Naive thymus-derived CD4-positive, alpha-beta T cell (primary cell): ENCODE measurements around the gene CACNG1. TPM values are rescaled to one million over a fixed set of nuclear protein-coding genes. Genes with fewer than 3 reads are reported as not detected.

Experiments
- ATAC-seq: fragments of 150-1000 bp; cut with Tn5 transposase; 2 replicates; pipeline ENCODE4 v1.10.0; 2021; ENCODE audit warnings: mild to moderate bottlenecking, moderate library complexity
- CTCF ChIA-PET: fragments of 350-600 bp; sonication (Branson Sonifier 250); formaldehyde crosslinking; loops from one replicate; lab custom pipeline; 2021; ENCODE audit warnings: antibody characterized with exemption; lab: Charles Lee
- POLR2A ChIA-PET: fragments of 350-600 bp; sonication (Branson Sonifier 250); formaldehyde crosslinking; loops from one replicate; lab custom pipeline; 2021; ENCODE audit warnings: antibody characterized with exemption, inconsistent platforms; lab: Charles Lee
- DNase-seq, 9 donors: peaks; one replicate each; pipeline versions ENCODE4 v3.0.0 to v3.0.0-alpha.2; 2020 to 2022; ENCODE audit warnings: mixed read lengths in 1 of 9
- H3K27ac ChIP-seq: one replicate; pipeline ENCODE4 v1.7.0; 2013; ENCODE audit warnings: mild to moderate bottlenecking, low read depth, low read length, moderate library complexity
- H3K27me3 ChIP-seq, 2 donors: one replicate each; pipeline ENCODE4 v1.7.0; 2013; ENCODE audit warnings: low read length in 2 of 2, mild to moderate bottlenecking in 2 of 2, moderate library complexity in 2 of 2; ENCODE audit not compliant: control insufficient read depth in 2 of 2, insufficient read depth in 2 of 2
- H3K36me3 ChIP-seq, 3 experiments: 1 replicate in 2 of 3; 2 replicates in 1 of 3; pipeline ENCODE4 v1.7.0; 2013; ENCODE audit warnings: low read length in 3 of 3, mild to moderate bottlenecking in 3 of 3, moderate library complexity in 1 of 3; ENCODE audit not compliant: insufficient read depth in 3 of 3, control insufficient read depth in 2 of 3
- H3K4me1 ChIP-seq, 2 donors: one replicate each; pipeline ENCODE4 v1.7.0; 2013; ENCODE audit warnings: low read length in 2 of 2, mild to moderate bottlenecking in 2 of 2, moderate library complexity in 1 of 2; ENCODE audit not compliant: control insufficient read depth in 2 of 2, insufficient read depth in 2 of 2
- H3K4me3 ChIP-seq: 2 replicates; pipeline ENCODE4 v1.7.0; 2013; ENCODE audit warnings: mild to moderate bottlenecking, low read length
- H3K9me3 ChIP-seq, 3 experiments: 1 replicate in 2 of 3; 2 replicates in 1 of 3; pipeline ENCODE4 v1.7.0; 2013; ENCODE audit warnings: low read length in 3 of 3; ENCODE audit not compliant: control insufficient read depth in 2 of 3
- H3K27ac Mint-ChIP-seq, 9 donors: one replicate each; pipeline ENCODE4 v1.8.0; 2020 to 2022; ENCODE audit warnings: mixed read lengths in 9 of 9, mild to moderate bottlenecking in 8 of 9, moderate library complexity in 5 of 9, inconsistent platforms in 2 of 9
- H3K27me3 Mint-ChIP-seq, 5 donors: one replicate each; pipeline ENCODE4 v1.8.0; 2021 to 2022; ENCODE audit warnings: mixed read lengths in 5 of 5, mild to moderate bottlenecking in 1 of 5
- H3K36me3 Mint-ChIP-seq, 5 donors: one replicate each; pipeline ENCODE4 v1.8.0; 2020 to 2022; ENCODE audit warnings: mixed read lengths in 5 of 5, mild to moderate bottlenecking in 3 of 5, inconsistent platforms in 1 of 5
- H3K4me1 Mint-ChIP-seq, 7 donors: one replicate each; pipeline ENCODE4 v1.8.0; 2020 to 2022; ENCODE audit warnings: mixed read lengths in 7 of 7, mild to moderate bottlenecking in 3 of 7, inconsistent platforms in 1 of 7
- H3K4me3 Mint-ChIP-seq, 10 donors: one replicate each; pipeline ENCODE4 v1.8.0; 2020 to 2022; ENCODE audit warnings: mild to moderate bottlenecking in 10 of 10, mixed read lengths in 10 of 10, moderate library complexity in 6 of 10, inconsistent platforms in 2 of 10
- H3K9me3 Mint-ChIP-seq, 11 donors: one replicate each; pipeline ENCODE4 v1.8.0; 2020 to 2022; ENCODE audit warnings: mixed read lengths in 11 of 11, mild to moderate bottlenecking in 4 of 11, inconsistent platforms in 1 of 11, moderate library complexity in 1 of 11
- intact Hi-C, 2 donors: fragments of 100-400 bp; cut with micrococcal nuclease; formaldehyde crosslinking; loops; one replicate each; pipeline ENCODE4 v1.15.1; 2023
- polyA plus RNA-seq, 2 donors: library from polyadenylated mRNA; unstranded; fragments of 300-500 nt; fragmentation: Illumina TruSeq; gene quantifications; one replicate each; pipeline ENCODE4 v1.2.3, GENCODE V29; 2021
- total RNA-seq, 6 experiments: library from RNA in 5 of 6; stranded (reverse) in 5 of 6; gene quantifications; 1 replicate in 5 of 6; 2 replicates in 1 of 6; pipeline ENCODE4 v1.2.3 and lab custom pipeline; 2021 to 2026

Gene CACNG1
- total RNA-seq = not detected
- polyA plus RNA-seq = not detected
- total RNA-seq (lab: John Stamatoyannopoulos, UW) = not detected

- Mint-ChIP-seq H3K27ac (no peak within 1 kb of the TSS), H3K9me3 (peaks cover 6 to 26% (median 19%) of the 10 kb centered on the region in 11 donors), H3K4me1 (no peaks in the 10 kb centered on the region), H3K4me3 (no peak within 1 kb of the TSS), H3K27me3 (peaks cover 0 to 2% (median 0%) of the 10 kb centered on the region in 5 donors), H3K36me3 (peaks cover 0 to 11% (median 2%) of the 10 kb centered on the region in 5 donors)
- intact Hi-C loops = no loop called here
- ChIA-PET CTCF (no interaction called here), POLR2A (no interaction called here)
- Histone ChIP-seq H3K4me3 (no peak within 1 kb of the TSS), H3K36me3 (no peaks in the 10 kb centered on the region), H3K27ac (no peak within 1 kb of the TSS), H3K4me1 (no peaks in the 10 kb centered on the region), H3K27me3 (no peaks in the 10 kb centered on the region), H3K9me3 (peaks cover 4 to 13% (median 8%) of the 10 kb centered on the region in 3 experiments)
- no peak for DNase-seq
- ATAC-seq = no peak
Observed at GRCh38 chr17:67044016-67044772, at the start of gene CACNG1. TSS of gene CACNG1 (plus strand) at chr17:67044554. CDS start at chr17:67044661, 107 bp downstream.

- peaks cover 5 to 16% (median 8%) of the 10 kb centered on the region in 5 donors for H3K27me3 Mint-ChIP-seq
- no peak overlapping the region for H3K4me3 Mint-ChIP-seq
- Histone ChIP-seq H3K27ac (no peak overlapping the region), H3K4me3 (no peak overlapping the region), H3K4me1 (no peaks in the 10 kb centered on the region), H3K9me3 (no peaks in the 10 kb centered on the region), H3K27me3 (no peaks in the 10 kb centered on the region), H3K36me3 (no peaks in the 10 kb centered on the region)
- intact Hi-C loops = no loop called here
- ChIA-PET CTCF (interaction anchor here (0.5 kb wide), 1 partner anchor 823 kb away, joined by 3 read pairs; no protein-coding TSS in a partner anchor), POLR2A (no interaction called here)
- ATAC-seq (no peak), DNase-seq (no peak)
- no peaks in the 10 kb centered on the region for H3K4me1 Mint-ChIP-seq
- no peak overlapping the region for H3K27ac Mint-ChIP-seq
- H3K36me3 Mint-ChIP-seq = no peaks in the 10 kb centered on the region
- peaks cover 0 to 3% (median 0%) of the 10 kb centered on the region in 11 donors for H3K9me3 Mint-ChIP-seq
Observed at GRCh38 chr17:66994930-66995535, 49.3 kb upstream of the CACNG1 start.

- intact Hi-C loops = no loop called here
- Mint-ChIP-seq H3K4me1 (no peaks in the 10 kb centered on the region), H3K4me3 (no peak overlapping the region), H3K36me3 (no peaks in the 10 kb centered on the region), H3K27ac (no peak overlapping the region), H3K9me3 (peaks cover 0 to 5% (median 0%) of the 10 kb centered on the region in 11 donors), H3K27me3 (peaks cover 2 to 12% (median 8%) of the 10 kb centered on the region in 5 donors)
- ChIA-PET CTCF (no interaction called here), POLR2A (no interaction called here)
- no peak overlapping the region for H3K27ac ChIP-seq
- no peaks in the 10 kb centered on the region for H3K27me3 ChIP-seq
- no peaks in the 10 kb centered on the region for H3K36me3 ChIP-seq
- H3K4me3 ChIP-seq = no peak overlapping the region
- H3K4me1 ChIP-seq = no peaks in the 10 kb centered on the region
- no peaks in the 10 kb centered on the region for H3K9me3 ChIP-seq
- DNase-seq (no peak), ATAC-seq (no peak)
Observed at GRCh38 chr17:66995944-66996343, 48.4 kb upstream of the CACNG1 start.

GRCh38 chr17:66996926-66997325 lies 47.4 kb upstream of the CACNG1 start:
- DNase-seq (no peak), ATAC-seq (no peak)
- Histone ChIP-seq H3K27me3 (no peaks in the 10 kb centered on the region), H3K4me3 (no peak overlapping the region), H3K4me1 (no peaks in the 10 kb centered on the region), H3K27ac (no peak overlapping the region), H3K9me3 (no peaks in the 10 kb centered on the region), H3K36me3 (no peaks in the 10 kb centered on the region)
- Mint-ChIP-seq H3K36me3 (no peaks in the 10 kb centered on the region), H3K4me1 (no peaks in the 10 kb centered on the region), H3K9me3 (peaks cover 0 to 5% (median 0%) of the 10 kb centered on the region in 11 donors), H3K27ac (peak overlapping the region in 1 of 9 donors; percentile 36), H3K4me3 (no peak overlapping the region), H3K27me3 (peaks cover 0 to 9% (median 2%) of the 10 kb centered on the region in 5 donors)
- intact Hi-C loops = no loop called here
- POLR2A ChIA-PET = no interaction called here
- CTCF ChIA-PET = no interaction called here

- ATAC-seq = no peak
- no peak for DNase-seq
- Histone ChIP-seq H3K9me3 (no peaks in the 10 kb centered on the region), H3K4me3 (no peak overlapping the region), H3K27ac (no peak overlapping the region), H3K27me3 (no peaks in the 10 kb centered on the region), H3K4me1 (no peaks in the 10 kb centered on the region), H3K36me3 (no peaks in the 10 kb centered on the region)
- Mint-ChIP-seq H3K27me3 (peaks cover 0 to 19% (median 10%) of the 10 kb centered on the region in 5 donors), H3K9me3 (peaks cover 0 to 4% (median 1%) of the 10 kb centered on the region in 11 donors), H3K4me1 (no peaks in the 10 kb centered on the region), H3K27ac (no peak overlapping the region), H3K36me3 (no peaks in the 10 kb centered on the region), H3K4me3 (no peak overlapping the region)
- CTCF ChIA-PET = no interaction called here
- POLR2A ChIA-PET = no interaction called here
- intact Hi-C loops = no loop called here
Observed at GRCh38 chr17:67003231-67003630, 41.1 kb upstream of the CACNG1 start.

- ChIA-PET CTCF (no interaction called here), POLR2A (no interaction called here)
- H3K27me3 ChIP-seq = no peaks in the 10 kb centered on the region
Observed at GRCh38 chr17:67004181-67004580, 40.2 kb upstream of the CACNG1 start.

More at GRCh38 chr17:67004181-67004580, 40.2 kb upstream of the CACNG1 start:
- intact Hi-C loops = no loop called here
- Mint-ChIP-seq H3K36me3 (peaks cover 0 to 4% (median 0%) of the 10 kb centered on the region in 5 donors), H3K4me3 (no peak overlapping the region), H3K4me1 (no peaks in the 10 kb centered on the region), H3K27ac (no peak overlapping the region), H3K9me3 (peaks cover 0 to 9% (median 3%) of the 10 kb centered on the region in 11 donors), H3K27me3 (peaks cover 4 to 24% (median 10%) of the 10 kb centered on the region in 5 donors)
- DNase-seq (no peak), ATAC-seq (no peak)
- H3K36me3 ChIP-seq = no peaks in the 10 kb centered on the region
- H3K27ac ChIP-seq = no peak overlapping the region
- H3K4me3 ChIP-seq = no peak overlapping the region
- no peaks in the 10 kb centered on the region for H3K9me3 ChIP-seq
- no peaks in the 10 kb centered on the region for H3K4me1 ChIP-seq
